Liver (tissue), 9 donors: Measurements from ENCODE around the gene B2M. TPM values are rescaled to one million over a fixed set of nuclear protein-coding genes. Genes with fewer than 3 reads are reported as not detected.

Experiments used
- DNase-seq: peaks from one replicate; pipeline ENCODE4 v3.0.0-alpha.2; 2017; ENCODE audit warnings: low spot score
- H3K27ac ChIP-seq, 2 donors: one replicate each; pipeline ENCODE4 v1.7.0; 2013; ENCODE audit warnings: inconsistent platforms in 2 of 2, low read length in 2 of 2, control low read depth in 1 of 2, low read depth in 1 of 2, mild to moderate bottlenecking in 1 of 2
- H3K27me3 ChIP-seq, 4 donors: one replicate each; pipeline versions ENCODE4 v1.6.1 to v1.7.0; 2013; ENCODE audit warnings: low read length in 3 of 4, inconsistent platforms in 1 of 4, mild to moderate bottlenecking in 1 of 4, moderate library complexity in 1 of 4; ENCODE audit not compliant: control insufficient read depth in 4 of 4, insufficient read depth in 4 of 4
- H3K36me3 ChIP-seq, 4 donors: one replicate each; pipeline versions ENCODE4 v1.6.1 to v1.7.0; 2013; ENCODE audit warnings: low read length in 3 of 4, mild to moderate bottlenecking in 3 of 4, low read depth in 1 of 4, moderate library complexity in 1 of 4; ENCODE audit not compliant: control insufficient read depth in 4 of 4, insufficient read depth in 3 of 4
- H3K4me1 ChIP-seq, 4 donors: one replicate each; pipeline versions ENCODE4 v1.6.1 to v1.7.0; 2013; ENCODE audit warnings: low read length in 3 of 4, mild to moderate bottlenecking in 3 of 4, moderate library complexity in 1 of 4; ENCODE audit not compliant: control insufficient read depth in 4 of 4, insufficient read depth in 4 of 4
- H3K4me3 ChIP-seq, 3 donors: one replicate each; pipeline versions ENCODE4 v1.6.1 to v1.7.0; 2013; ENCODE audit warnings: low read length in 3 of 3, control low read depth in 1 of 3, low read depth in 1 of 3, mild to moderate bottlenecking in 1 of 3
- H3K9ac ChIP-seq, 2 donors: one replicate each; pipeline ENCODE4 v1.7.0; 2013; ENCODE audit warnings: low read length in 2 of 2, mild to moderate bottlenecking in 2 of 2, moderate library complexity in 2 of 2, control low read depth in 1 of 2, low read depth in 1 of 2
- H3K9me3 ChIP-seq, 4 donors: one replicate each; pipeline versions ENCODE4 v1.6.1 to v1.7.0; 2013; ENCODE audit warnings: low read length in 3 of 4; ENCODE audit not compliant: control insufficient read depth in 4 of 4
- CTCF ChIP-seq: fragments of 150-350 bp; IDR thresholded peaks from 2 replicates; pipeline ENCODE4 v1.5.1; 2017; ENCODE audit warnings: improper control_type of control experiment, low read depth, low read length; ENCODE audit not compliant: missing input control
- EGR1 ChIP-seq, 2 donors: IDR thresholded peaks; 2 replicates each; pipeline ENCODE4 v1.6.1; 2016 to 2018; ENCODE audit warnings: antibody characterized with exemption in 2 of 2, low read depth in 2 of 2
- FOXA2 ChIP-seq: IDR thresholded peaks from 2 replicates; pipeline ENCODE4 v1.6.1; 2016; ENCODE audit warnings: antibody characterized with exemption
- HNF4G ChIP-seq: IDR thresholded peaks from 2 replicates; pipeline ENCODE4 v1.6.1; 2016; ENCODE audit warnings: antibody characterized with exemption
- JUND ChIP-seq, 2 donors: IDR thresholded peaks; 2 replicates each; pipeline ENCODE4 v1.6.1; 2016; ENCODE audit warnings: antibody characterized with exemption in 2 of 2
- MAX ChIP-seq: IDR thresholded peaks from 2 replicates; pipeline ENCODE4 v1.6.1; 2016; ENCODE audit warnings: antibody characterized with exemption
- REST ChIP-seq: IDR thresholded peaks from 2 replicates; pipeline ENCODE4 v1.6.1; 2016; ENCODE audit warnings: antibody characterized with exemption, mild to moderate bottlenecking
- RXRA ChIP-seq, 2 donors: IDR thresholded peaks; 2 replicates each; pipeline ENCODE4 v1.6.1; 2017 to 2018; ENCODE audit warnings: antibody characterized with exemption in 2 of 2, mild to moderate bottlenecking in 1 of 2
- SP1 ChIP-seq: IDR thresholded peaks from 2 replicates; pipeline ENCODE4 v1.6.1; 2018; ENCODE audit warnings: antibody characterized with exemption, mild to moderate bottlenecking
- TAF1 ChIP-seq: conservative IDR thresholded peaks from 2 replicates; pipeline ENCODE4 v1.6.1; 2016; ENCODE audit warnings: antibody characterized with exemption, mild to moderate bottlenecking
- YY1 ChIP-seq: IDR thresholded peaks from 2 replicates; pipeline ENCODE4 v1.6.1; 2016; ENCODE audit warnings: antibody characterized with exemption, mild to moderate bottlenecking
- ZBTB33 ChIP-seq: IDR thresholded peaks from 2 replicates; pipeline ENCODE4 v1.6.1; 2016; ENCODE audit warnings: antibody characterized with exemption
- WGBS: extraction: QIAGEN DNeasy Blood & Tissue Kit; methylation state at CpG from one replicate; pipeline ENCODE4 v1.1.7; 2013; 5-methylcytosine and 5-hydroxymethylcytosine counted together
- polyA plus RNA-seq, 2 donors: library from polyadenylated mRNA; stranded (reverse) in 1 of 2; unstranded in 1 of 2; fragments of 200-250 nt in 1 of 2; fragments of >200 nt in 1 of 2; fragmentation: Nextera tagmentation in 1 of 2; extraction: Ambion mirVana in 1 of 2; gene quantifications; one replicate each; pipeline versions ENCODE4 v1.2.1 to v1.2.3, GENCODE V29; 2013 to 2015
- total RNA-seq, 2 donors: library from RNA; depleted of rRNA; stranded (reverse); fragments of >200 nt; gene quantifications; one replicate each; pipeline ENCODE4 v1.2.3, GENCODE V29; 2014
- donor health status: healthy.
- donor health status: healthy.
- donor health status: healthy.
- donor health status: healthy.
- donor health status: healthy.

Gene B2M
- total and polyA plus RNA-seq, 4 donors, result 1,388 to 3,787 (median 2,950) TPM

- Histone ChIP-seq H3K4me3 (no peak overlapping the region), H3K27me3 (no peaks in the 10 kb centered on the region), H3K36me3 (no peaks in the 10 kb centered on the region), H3K9me3 (peaks cover 0 to 3% (median 3%) of the 10 kb centered on the region in 4 donors), H3K27ac (no peak overlapping the region), H3K4me1 (no peaks in the 10 kb centered on the region), H3K9ac (no peak overlapping the region)
- 98% methylated on average over 1 of the region's 1 CpG for WGBS
- TF ChIP-seq REST (no peak), RXRA (IDR thresholded peaks at IDR 0.05) (no peak), CTCF (no peak)
- no peak for DNase-seq
Observed at GRCh38 chr15:44753345-44753744, 42.0 kb downstream of the B2M start.

- no peaks in the 10 kb centered on the region for H3K36me3 ChIP-seq
- WGBS, result 96% methylated on average over 2 of the region's 2 CpGs
- H3K9me3 ChIP-seq, result no peaks in the 10 kb centered on the region
- H3K4me3 ChIP-seq, result no peak overlapping the region
- no peaks in the 10 kb centered on the region for H3K4me1 ChIP-seq
- no peak for TF ChIP-seq ZBTB33
- no peak overlapping the region for H3K27ac ChIP-seq
- H3K27me3 ChIP-seq, result no peaks in the 10 kb centered on the region
- H3K9ac ChIP-seq, result no peak overlapping the region
- no peak for DNase-seq
Observed at GRCh38 chr15:44763187-44763586, 51.9 kb downstream of the B2M start.

- WGBS, result 75% methylated on average over 3 of the region's 3 CpGs
- no peak for DNase-seq
- Histone ChIP-seq H3K9me3 (no peaks in the 10 kb centered on the region), H3K36me3 (no peaks in the 10 kb centered on the region), H3K4me3 (no peak overlapping the region), H3K4me1 (no peaks in the 10 kb centered on the region), H3K9ac (no peak overlapping the region), H3K27me3 (no peaks in the 10 kb centered on the region), H3K27ac (no peak overlapping the region)
- TF ChIP-seq MAX (no peak), JUND (IDR thresholded peaks at IDR 0.05) (no peak), RXRA (IDR thresholded peaks at IDR 0.05) (no peak), REST (no peak), FOXA2 (no peak), EGR1 (IDR thresholded peaks at IDR 0.05; ENCODE audit: low read depth in 2 of 2) (no peak), CTCF (no peak), TAF1 (no peak), SP1 (no peak), HNF4G (no peak), YY1 (no peak)
Observed at GRCh38 chr15:44763848-44764247, 52.5 kb downstream of the B2M start.
